ENCODE results near the gene SLC12A4. TPM values are rescaled to one million over a fixed set of nuclear protein-coding genes. Genes with fewer than 3 reads are reported as not detected.

The SLC12A4 gene
- total RNA-seq, 5 donors from 2014 or later (not counting 1 experiment from before 2014, with no cell fraction given), result 23.3 to 39.6 (median 33.7) TPM

DNA sequence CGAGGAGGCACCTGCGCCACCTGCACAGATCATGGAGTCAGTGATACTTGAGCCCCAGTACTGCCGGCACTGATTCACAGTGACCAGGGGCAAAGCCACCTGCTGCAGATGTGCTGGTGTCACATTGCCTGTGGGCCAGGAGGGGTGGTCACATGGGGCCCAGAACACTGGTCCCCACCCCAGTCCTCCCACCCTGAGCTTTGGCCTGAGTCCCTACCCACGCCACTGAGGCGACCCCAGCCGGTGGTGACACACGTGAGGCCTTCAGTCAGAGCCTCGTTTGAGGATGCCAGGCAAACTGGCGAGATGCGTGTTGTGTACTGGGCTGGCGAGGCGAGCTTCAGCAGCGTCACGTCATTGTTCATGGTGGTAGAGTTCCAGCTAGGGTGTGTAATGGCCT lies 38.2 kb downstream of the SLC12A4 start:
- POLR2A ChIA-PET, result interaction anchor here (0.6 kb wide), 2 partner anchors 23 to 410 kb away, joined by 4 to 7 read pairs; no protein-coding TSS in a partner anchor
- CTCF ChIA-PET, result no interaction called here
- Mint-ChIP-seq H3K27me3 (no peaks in the 10 kb centered on the region), H3K4me1 (peaks cover 15 to 28% (median 20%) of the 10 kb centered on the region in 3 donors), H3K4me3 (no peak overlapping the region), H3K9me3 (no peaks in the 10 kb centered on the region), H3K27ac (no peak overlapping the region), H3K36me3 (peaks cover 17% of the 10 kb centered on the region)
- no peaks in the 10 kb centered on the region for H3K27me3 ChIP-seq (replicated peaks in 1 of 2; ENCODE audit: control insufficient read depth in 2 of 2, extremely low read depth in 1 of 2, insufficient read depth in 2 of 2, low read length in 1 of 2)
- no peak overlapping the region for H3K27ac ChIP-seq (ENCODE audit: low read length)
- no peak for ATAC-seq (replicated peaks in 1 of 4)
- 90% methylated on average over 11 of the region's 14 CpGs for WGBS (ENCODE audit: insufficient coverage)
- peaks cover 22 to 79% of the 10 kb centered on the region in 2 donors for H3K36me3 ChIP-seq (ENCODE audit: control insufficient read depth in 2 of 2, extremely low read depth in 1 of 2, insufficient read depth in 1 of 2, low read length in 1 of 2)
- H3K9me3 ChIP-seq, result no peaks in the 10 kb centered on the region
- peaks cover 0 to 21% of the 10 kb centered on the region in 2 experiments for H3K4me1 ChIP-seq (ENCODE audit: control insufficient read depth in 1 of 2, extremely low read depth in 1 of 2, insufficient read depth in 2 of 2, low read length in 2 of 2)
- no peak for DNase-seq
- H3K4me3 ChIP-seq (ENCODE audit: control insufficient read depth in 1 of 2, extremely low read depth in 1 of 2, low read length in 1 of 2), result no peak overlapping the region

DNA sequence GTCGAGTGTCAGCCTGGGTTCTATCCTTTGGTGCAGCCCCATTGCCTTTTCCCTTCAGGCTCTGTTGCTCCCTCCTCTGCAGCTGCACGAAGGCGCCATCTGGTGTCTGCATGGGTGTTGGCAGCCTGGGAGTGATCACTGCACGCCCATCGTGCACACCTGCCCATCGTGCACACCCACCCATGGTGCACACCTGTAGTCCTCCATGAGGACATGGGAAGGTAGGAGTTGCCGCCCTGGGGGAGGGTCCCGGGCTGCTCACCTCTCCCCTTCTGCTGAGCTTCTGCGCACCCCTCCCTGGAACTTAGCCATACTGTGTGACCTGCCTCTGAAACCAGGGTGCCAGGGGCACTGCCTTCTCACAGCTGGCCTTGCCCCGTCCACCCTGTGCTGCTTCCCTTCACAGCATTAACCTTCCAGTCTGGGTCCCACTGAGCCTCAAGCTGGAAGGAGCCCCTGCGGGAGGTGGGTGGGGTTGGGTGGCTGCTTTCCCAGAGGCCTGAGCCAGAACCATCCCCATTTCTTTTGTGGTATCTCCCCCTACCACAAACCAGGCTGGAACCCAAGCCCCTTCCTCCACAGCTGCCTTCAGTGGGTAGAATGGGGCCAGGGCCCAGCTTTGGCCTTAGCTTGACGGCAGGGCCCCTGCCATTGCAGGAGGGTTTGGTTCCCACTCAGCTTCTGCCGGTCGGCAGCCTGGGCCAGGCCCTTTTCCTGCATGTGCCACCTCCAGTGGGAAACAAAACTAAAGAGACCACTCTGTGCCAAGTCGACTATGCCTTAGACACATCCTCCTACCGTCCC lies 39.7 kb downstream of the SLC12A4 start:
- ChIA-PET POLR2A (interaction anchor here in 1 of 2 donors (0.5 kb wide), 1 partner anchor 215 kb away, joined by 3 read pairs; no protein-coding TSS in a partner anchor), CTCF (interaction anchor here (0.5 to 1.3 kb wide), 5 partner anchors 9 to 407 kb away, joined by 3 to 5 read pairs (median 3); partner anchors contain the start of genes RANBP10 (in 1 of the 2) and TSNAXIP1 (in 1 of the 2))
- Histone ChIP-seq H3K9me3 (no peaks in the 10 kb centered on the region), H3K36me3 (ENCODE audit: control insufficient read depth in 2 of 2, extremely low read depth in 1 of 2, insufficient read depth in 1 of 2, low read length in 1 of 2) (peaks cover 23 to 71% of the 10 kb centered on the region in 2 donors), H3K4me3 (ENCODE audit: control insufficient read depth in 1 of 2, extremely low read depth in 1 of 2, low read length in 1 of 2) (no peak overlapping the region), H3K4me1 (ENCODE audit: control insufficient read depth in 1 of 2, extremely low read depth in 1 of 2, insufficient read depth in 2 of 2, low read length in 2 of 2) (peaks cover 0 to 9% of the 10 kb centered on the region in 2 experiments), H3K27ac (ENCODE audit: low read length) (peak overlapping the region; percentile 24), H3K27me3 (replicated peaks in 1 of 2; ENCODE audit: control insufficient read depth in 2 of 2, extremely low read depth in 1 of 2, insufficient read depth in 2 of 2, low read length in 1 of 2) (no peaks in the 10 kb centered on the region)
- Mint-ChIP-seq H3K4me3 (no peak overlapping the region), H3K27me3 (no peaks in the 10 kb centered on the region), H3K4me1 (peaks cover 2 to 14% (median 11%) of the 10 kb centered on the region in 3 donors), H3K27ac (peak overlapping the region; percentile 27 to 58), H3K9me3 (no peaks in the 10 kb centered on the region), H3K36me3 (peaks cover 7% of the 10 kb centered on the region)
- DNase-seq (peak; percentile 49 to 82 (median 66)), ATAC-seq (replicated peaks in 1 of 4) (peak; percentile 74 to 87 (median 82))
- 59% methylated on average over 5 of the region's 16 CpGs for WGBS (ENCODE audit: insufficient coverage)

DNA sequence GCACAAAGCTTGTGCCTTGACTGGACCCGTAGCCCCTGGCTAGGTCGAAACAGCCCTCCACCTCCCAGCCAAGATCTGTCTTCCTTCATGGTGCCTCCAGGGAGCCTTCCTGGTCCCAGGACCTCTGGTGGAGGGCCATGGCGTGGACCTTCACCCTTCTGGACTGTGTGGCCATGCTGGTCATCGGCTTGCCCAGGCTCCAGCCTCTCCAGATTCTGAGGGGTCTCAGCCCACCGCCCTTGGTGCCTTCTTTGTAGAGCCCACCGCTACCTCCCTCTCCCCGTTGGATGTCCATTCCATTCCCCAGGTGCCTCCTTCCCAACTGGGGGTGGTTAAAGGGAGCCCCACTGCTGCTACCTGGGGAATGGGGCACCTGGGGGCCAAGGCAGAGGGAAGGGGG lies 40.3 kb downstream of the SLC12A4 start:
- H3K27ac Mint-ChIP-seq, result peak overlapping the region in 1 of 2 donors; percentile 73
- H3K36me3 Mint-ChIP-seq, result peaks cover 5% of the 10 kb centered on the region
- no peak overlapping the region for H3K4me3 Mint-ChIP-seq
- H3K9me3 Mint-ChIP-seq, result no peaks in the 10 kb centered on the region
- peaks cover 0 to 9% of the 10 kb centered on the region in 2 experiments for H3K4me1 ChIP-seq (ENCODE audit: control insufficient read depth in 1 of 2, extremely low read depth in 1 of 2, insufficient read depth in 2 of 2, low read length in 2 of 2)
- DNase-seq (no peak), ATAC-seq (replicated peaks in 1 of 4) (no peak)
- ChIA-PET CTCF (interaction anchor here (0.5 to 1.3 kb wide), 4 partner anchors 10 to 407 kb away, joined by 3 to 5 read pairs (median 4); no protein-coding TSS in a partner anchor), POLR2A (interaction anchor here in 1 of 2 donors (0.5 kb wide), 1 partner anchor 216 kb away, joined by 3 read pairs; no protein-coding TSS in a partner anchor)
- H3K4me3 ChIP-seq (ENCODE audit: control insufficient read depth in 1 of 2, extremely low read depth in 1 of 2, low read length in 1 of 2), result no peak overlapping the region
- WGBS (ENCODE audit: insufficient coverage), result 71% methylated on average over 2 of the region's 7 CpGs
- no peaks in the 10 kb centered on the region for H3K9me3 ChIP-seq
- no peak overlapping the region for H3K27ac ChIP-seq (ENCODE audit: low read length)
- H3K27me3 Mint-ChIP-seq, result no peaks in the 10 kb centered on the region
- peaks cover 0 to 12% (median 8%) of the 10 kb centered on the region in 3 donors for H3K4me1 Mint-ChIP-seq
- peaks cover 21 to 73% of the 10 kb centered on the region in 2 donors for H3K36me3 ChIP-seq (ENCODE audit: control insufficient read depth in 2 of 2, extremely low read depth in 1 of 2, insufficient read depth in 1 of 2, low read length in 1 of 2)
- no peaks in the 10 kb centered on the region for H3K27me3 ChIP-seq (replicated peaks in 1 of 2; ENCODE audit: control insufficient read depth in 2 of 2, extremely low read depth in 1 of 2, insufficient read depth in 2 of 2, low read length in 1 of 2)

DNA sequence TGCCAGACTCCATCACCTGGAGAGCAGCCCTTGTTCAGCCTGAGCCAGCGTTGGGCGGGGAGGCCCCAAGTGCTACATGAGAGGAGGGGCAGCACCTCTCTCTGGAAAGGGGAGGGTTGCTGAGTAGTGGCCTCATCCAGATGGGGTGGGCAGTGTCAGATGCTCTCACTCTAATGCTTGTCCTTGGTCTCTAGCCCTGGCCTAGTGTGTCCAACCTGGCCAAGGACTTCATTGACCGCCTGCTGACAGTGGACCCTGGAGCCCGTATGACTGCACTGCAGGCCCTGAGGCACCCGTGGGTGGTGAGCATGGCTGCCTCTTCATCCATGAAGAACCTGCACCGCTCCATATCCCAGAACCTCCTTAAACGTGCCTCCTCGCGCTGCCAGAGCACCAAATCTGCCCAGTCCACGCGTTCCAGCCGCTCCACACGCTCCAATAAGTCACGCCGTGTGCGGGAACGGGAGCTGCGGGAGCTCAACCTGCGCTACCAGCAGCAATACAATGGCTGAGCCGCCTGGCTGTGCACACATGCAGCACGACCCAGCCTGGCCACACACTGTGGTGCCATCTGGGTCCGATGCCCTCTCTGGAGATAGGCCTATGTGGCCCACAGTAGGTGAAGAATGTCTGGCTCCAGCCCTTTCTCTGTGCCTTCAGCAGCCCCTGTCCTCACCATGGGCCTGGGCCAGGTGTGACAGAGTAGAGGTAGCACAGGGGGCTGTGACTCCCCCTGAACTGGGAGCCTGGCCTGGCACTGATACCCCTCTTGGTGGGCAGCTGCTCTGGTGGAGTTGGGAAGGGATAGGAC lies 41.1 kb downstream of the SLC12A4 start:
- no peak overlapping the region for H3K4me3 Mint-ChIP-seq
- H3K27me3 ChIP-seq (replicated peaks in 1 of 2; ENCODE audit: control insufficient read depth in 2 of 2, extremely low read depth in 1 of 2, insufficient read depth in 2 of 2, low read length in 1 of 2), result no peaks in the 10 kb centered on the region
- H3K27ac ChIP-seq (ENCODE audit: low read length), result no peak overlapping the region
- H3K9me3 ChIP-seq, result no peaks in the 10 kb centered on the region
- H3K27ac Mint-ChIP-seq, result no peak overlapping the region
- H3K36me3 Mint-ChIP-seq, result peaks cover 3% of the 10 kb centered on the region
- ATAC-seq (replicated peaks in 1 of 4) (no peak), DNase-seq (no peak)
- H3K27me3 Mint-ChIP-seq, result no peaks in the 10 kb centered on the region
- H3K4me3 ChIP-seq (ENCODE audit: control insufficient read depth in 1 of 2, extremely low read depth in 1 of 2, low read length in 1 of 2), result no peak overlapping the region
- H3K9me3 Mint-ChIP-seq, result no peaks in the 10 kb centered on the region
- WGBS (ENCODE audit: insufficient coverage), result 93% methylated on average over 20 of the region's 22 CpGs
- peaks cover under 1 to 16% (median 8%) of the 10 kb centered on the region in 3 donors for H3K4me1 Mint-ChIP-seq
- peaks cover 21 to 74% of the 10 kb centered on the region in 2 donors for H3K36me3 ChIP-seq (ENCODE audit: control insufficient read depth in 2 of 2, extremely low read depth in 1 of 2, insufficient read depth in 1 of 2, low read length in 1 of 2)
- ChIA-PET CTCF (interaction anchor here in 1 of 2 donors (0.6 to 1.0 kb wide), 3 partner anchors 17 to 44 kb away, joined by 3 to 6 read pairs (median 3); no protein-coding TSS in a partner anchor), POLR2A (interaction anchor here in 1 of 2 donors (1.2 kb wide), 1 partner anchor 130 kb away, joined by 3 read pairs; no protein-coding TSS in a partner anchor)
- peaks cover 0 to 9% of the 10 kb centered on the region in 2 experiments for H3K4me1 ChIP-seq (ENCODE audit: control insufficient read depth in 1 of 2, extremely low read depth in 1 of 2, insufficient read depth in 2 of 2, low read length in 2 of 2)

DNA sequence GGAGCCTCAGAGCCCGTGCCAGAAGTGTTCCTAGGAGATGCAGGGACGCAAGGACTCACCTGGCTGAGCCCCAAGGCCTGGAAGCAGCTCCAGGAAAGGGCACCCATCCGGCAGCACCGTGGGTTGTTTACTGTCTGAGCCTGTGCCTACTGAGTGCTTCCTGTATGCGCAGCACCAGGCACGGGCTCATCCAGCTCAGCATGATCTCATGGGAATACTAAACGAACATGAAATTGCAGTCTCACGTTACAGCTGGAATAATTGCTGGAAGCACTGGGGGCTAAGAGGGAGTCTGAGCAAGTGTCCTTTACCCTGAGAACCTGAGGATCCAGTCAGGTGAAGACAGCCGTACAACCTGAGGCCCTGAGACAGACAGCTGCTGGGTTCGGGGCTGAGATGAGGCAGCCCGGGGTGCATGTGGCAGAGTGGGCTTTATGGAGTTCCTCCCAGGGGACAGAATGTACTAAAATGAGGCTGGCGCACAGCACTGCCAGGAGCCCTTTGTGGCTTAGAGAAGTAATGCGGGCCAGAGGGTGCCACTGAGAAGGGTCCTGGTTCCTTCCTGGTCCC lies 42.2 kb downstream of the SLC12A4 start:
- CTCF ChIA-PET, result interaction anchor here in 1 of 2 donors (0.7 kb wide), 1 partner anchor 12 kb away, joined by 6 read pairs; no protein-coding TSS in a partner anchor
- POLR2A ChIA-PET, result interaction anchor here in 1 of 2 donors (1.2 kb wide), 1 partner anchor 129 kb away, joined by 3 read pairs; no protein-coding TSS in a partner anchor
- no peak for DNase-seq
- no peaks in the 10 kb centered on the region for H3K36me3 Mint-ChIP-seq
- no peaks in the 10 kb centered on the region for H3K27me3 Mint-ChIP-seq
- no peaks in the 10 kb centered on the region for H3K9me3 ChIP-seq
- peak overlapping the region; percentile 55 to 61 for H3K27ac Mint-ChIP-seq
- peaks cover 7 to 20% (median 8%) of the 10 kb centered on the region in 3 donors for H3K4me1 Mint-ChIP-seq
- ATAC-seq (replicated peaks in 1 of 4), result no peak
- H3K4me1 ChIP-seq (ENCODE audit: control insufficient read depth in 1 of 2, extremely low read depth in 1 of 2, insufficient read depth in 2 of 2, low read length in 2 of 2), result peaks cover 0 to 9% of the 10 kb centered on the region in 2 experiments
- H3K27me3 ChIP-seq (replicated peaks in 1 of 2; ENCODE audit: control insufficient read depth in 2 of 2, extremely low read depth in 1 of 2, insufficient read depth in 2 of 2, low read length in 1 of 2), result no peaks in the 10 kb centered on the region
- WGBS (ENCODE audit: insufficient coverage), result 80% methylated on average over 13 of the region's 13 CpGs
- no peak overlapping the region for H3K27ac ChIP-seq (ENCODE audit: low read length)
- peaks cover 20 to 65% of the 10 kb centered on the region in 2 donors for H3K36me3 ChIP-seq (ENCODE audit: control insufficient read depth in 2 of 2, extremely low read depth in 1 of 2, insufficient read depth in 1 of 2, low read length in 1 of 2)
- no peaks in the 10 kb centered on the region for H3K9me3 Mint-ChIP-seq
- H3K4me3 Mint-ChIP-seq, result no peak overlapping the region
- no peak overlapping the region for H3K4me3 ChIP-seq (ENCODE audit: control insufficient read depth in 1 of 2, extremely low read depth in 1 of 2, low read length in 1 of 2)

All from T-cell (primary cell).